ENCODE results near the gene PRDM11. TPM values are rescaled to one million over a fixed set of nuclear protein-coding genes. Genes with fewer than 3 reads are reported as not detected.

The PRDM11 gene
- total and polyA plus RNA-seq, 2 of the 4 experiments (the other 2 are of a cell fraction) = 2.2 to 2.7 TPM

DNA sequence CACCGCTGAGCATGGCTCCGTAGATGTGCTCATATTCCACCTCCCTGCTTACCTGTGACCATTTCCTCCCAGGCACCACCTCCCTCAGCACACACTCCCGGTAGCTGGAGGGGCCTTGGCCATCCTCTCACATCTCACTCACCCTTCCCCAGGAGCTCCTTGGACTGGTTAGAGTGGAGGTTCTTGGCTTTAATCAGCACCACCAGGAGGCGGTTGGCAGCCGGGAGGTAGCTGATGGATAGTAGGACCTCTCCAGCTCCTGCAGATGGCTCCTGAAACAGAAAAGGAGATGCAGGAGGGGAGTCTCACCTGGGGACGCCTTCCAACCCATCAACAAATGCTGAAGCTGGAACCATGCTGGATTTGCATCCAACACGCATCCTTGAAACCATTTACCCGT is 99.8 kb downstream of the PRDM11 start:
- Histone ChIP-seq H4K5ac (ENCODE audit: low read depth, low read length) (no peak overlapping the region), H2AK9ac (replicated peaks; ENCODE audit: low read depth, low read length, poor library complexity) (no peak overlapping the region), H2AFZ (replicated peaks; ENCODE audit: low read length, poor library complexity) (no peak overlapping the region), H2BK20ac (ENCODE audit: low read depth, low read length) (no peak overlapping the region), H4K91ac (ENCODE audit: insufficient read depth, low read depth, low read length) (no peak overlapping the region), H3K27me3 (ENCODE audit: control insufficient read depth, insufficient read depth, low read length) (peaks cover 17% of the 10 kb centered on the region), H3K4me3 (ENCODE audit: insufficient read depth, low read depth, low read length) (no peak overlapping the region), H2BK15ac (ENCODE audit: low read depth, low read length) (no peak overlapping the region), H3K9ac (ENCODE audit: low read depth, low read length) (no peak overlapping the region), H2AK5ac (ENCODE audit: low read depth, low read length) (no peak overlapping the region), H3K18ac (ENCODE audit: low read depth, low read length) (no peak overlapping the region), H4K20me1 (ENCODE audit: insufficient read depth, low read length) (no peaks in the 10 kb centered on the region), H3K14ac (replicated peaks; ENCODE audit: low read depth, low read length) (no peak overlapping the region), H3K9me1 (ENCODE audit: insufficient read depth, low read length) (no peaks in the 10 kb centered on the region), H3K9me3 (ENCODE audit: control insufficient read depth, insufficient read depth, low read length) (no peaks in the 10 kb centered on the region), H3K27ac (ENCODE audit: insufficient read depth, low read length) (no peak overlapping the region), H3K36me3 (ENCODE audit: control insufficient read depth, insufficient read depth, low read length) (no peaks in the 10 kb centered on the region), H3K56ac (ENCODE audit: extremely low read depth, insufficient read depth, low read length) (no peak overlapping the region), H3K4me1 (ENCODE audit: control insufficient read depth, insufficient read depth, low read length) (no peaks in the 10 kb centered on the region), H2BK5ac (ENCODE audit: low read depth, low read length, poor library complexity, severe bottlenecking) (no peak overlapping the region), H3K4ac (ENCODE audit: low read depth, low read length) (no peak overlapping the region), H3K23ac (ENCODE audit: low read depth, low read length) (no peak overlapping the region), H4K8ac (ENCODE audit: low read depth in 2 of 2, low read length in 2 of 2) (no peak overlapping the region), H2BK120ac (ENCODE audit: low read depth, low read length) (no peak overlapping the region), H3K4me2 (ENCODE audit: low read depth, low read length) (no peak overlapping the region), H3K79me1 (ENCODE audit: low read depth in 1 of 2, low read length in 2 of 2) (no peaks in the 10 kb centered on the region)
- POLR2A ChIA-PET (ENCODE audit: unreplicated experiment) = no interaction called here
- 92% methylated on average over 2 of the region's 8 CpGs; no CpG with 5 or more reads in 1 of the 2 experiments for WGBS, 2 experiments (ENCODE audit: extremely low coverage in 2 of 2, insufficient read length in 1 of 2)
- ATAC-seq (ENCODE audit: low read depth) (no peak), DNase-seq (no peak)
- TF ChIP-seq, protein P1, sequence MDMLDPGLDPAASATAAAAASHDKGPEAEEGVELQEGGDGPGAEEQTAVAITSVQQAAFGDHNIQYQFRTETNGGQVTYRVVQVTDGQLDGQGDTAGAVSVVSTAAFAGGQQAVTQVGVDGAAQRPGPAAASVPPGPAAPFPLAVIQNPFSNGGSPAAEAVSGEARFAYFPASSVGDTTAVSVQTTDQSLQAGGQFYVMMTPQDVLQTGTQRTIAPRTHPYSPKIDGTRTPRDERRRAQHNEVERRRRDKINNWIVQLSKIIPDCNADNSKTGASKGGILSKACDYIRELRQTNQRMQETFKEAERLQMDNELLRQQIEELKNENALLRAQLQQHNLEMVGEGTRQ (IDR thresholded peaks at IDR 0.05; ENCODE audit: low read depth, low read length) = no peak
- no peak for TF ChIP-seq NFE2L2 (IDR thresholded peaks at IDR 0.05; ENCODE audit: low read depth, low read length)
- no peak for TF ChIP-seq SMC3 (IDR thresholded peaks at IDR 0.05; ENCODE audit: low read depth, low read length)
- no peak for TF ChIP-seq BHLHE40 (IDR thresholded peaks at IDR 0.05; ENCODE audit: low read depth, low read length)
- TF ChIP-seq MAFK (IDR thresholded peaks at IDR 0.05; ENCODE audit: low read depth, low read length) = no peak
- TF ChIP-seq RCOR1 (IDR thresholded peaks at IDR 0.05; ENCODE audit: insufficient replicate concordance, low read length) = no peak
- no peak for TF ChIP-seq FOS (IDR thresholded peaks at IDR 0.05; ENCODE audit: low read depth, low read length)
- TF ChIP-seq RFX5 (IDR thresholded peaks at IDR 0.05; ENCODE audit: low read depth, low read length) = no peak
- no peak for TF ChIP-seq CEBPB (IDR thresholded peaks at IDR 0.05; ENCODE audit: low read depth, low read length)
- TF ChIP-seq CHD1 (IDR thresholded peaks at IDR 0.05; ENCODE audit: low read depth, low read length) = no peak
- TF ChIP-seq, protein P2, sequence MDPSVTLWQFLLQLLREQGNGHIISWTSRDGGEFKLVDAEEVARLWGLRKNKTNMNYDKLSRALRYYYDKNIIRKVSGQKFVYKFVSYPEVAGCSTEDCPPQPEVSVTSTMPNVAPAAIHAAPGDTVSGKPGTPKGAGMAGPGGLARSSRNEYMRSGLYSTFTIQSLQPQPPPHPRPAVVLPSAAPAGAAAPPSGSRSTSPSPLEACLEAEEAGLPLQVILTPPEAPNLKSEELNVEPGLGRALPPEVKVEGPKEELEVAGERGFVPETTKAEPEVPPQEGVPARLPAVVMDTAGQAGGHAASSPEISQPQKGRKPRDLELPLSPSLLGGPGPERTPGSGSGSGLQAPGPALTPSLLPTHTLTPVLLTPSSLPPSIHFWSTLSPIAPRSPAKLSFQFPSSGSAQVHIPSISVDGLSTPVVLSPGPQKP (IDR thresholded peaks at IDR 0.05; ENCODE audit: borderline replicate concordance, low read depth, low read length) = no peak
- no peak for TF ChIP-seq MXI1 (IDR thresholded peaks at IDR 0.05; ENCODE audit: borderline replicate concordance, low read depth, low read length)
- no peak for TF ChIP-seq POLR2A (IDR thresholded peaks at IDR 0.05; ENCODE audit: low read depth, low read length)
- no peak for TF ChIP-seq RAD21 (IDR thresholded peaks at IDR 0.05; ENCODE audit: low read length)
- in situ Hi-C loops (cut with MboI; ENCODE audit: low sequenced_read_pairs) = no loop called here
- CTCF ChIA-PET = no interaction called here
- dilution Hi-C loops (cut with HindIII; ENCODE audit: low sequenced_read_pairs, unreplicated experiment) = no loop called here
- intact Hi-C loops (cut with micrococcal nuclease) = no loop called here
- no TSS peak for BruUV-seq (replicated peaks)
